GM21786 (cell line): ENCODE data around the gene PCDHB14.
"Not testable (repeated sequence)": the region's sequence is repeated elsewhere in the genome, so short reads cannot be mapped to it uniquely, and the experiment has no call there.

Source experiments
- ATAC-seq: cut with Tn5 transposase; IDR thresholded peaks from one replicate; pipeline ENCODE4 v1.9.1; 2021; ENCODE audit not compliant: unreplicated experiment

The PCDHB14 gene

GRCh38 chr5:141208478-141208877 is 14.7 kb upstream of the PCDHB14 start, which contains the start of gene PCDHB12:
TSS of gene PCDHB12 (plus strand) at chr5:141208719. CDS start at chr5:141208908, 189 bp downstream.
- ATAC-seq, result no peak

GRCh38 chr5:141210281-141210680 is 12.9 kb upstream of the PCDHB14 start:
- ATAC-seq, result not testable (repeated sequence)

GRCh38 chr5:141210849-141211248 is 12.3 kb upstream of the PCDHB14 start:
- not testable (repeated sequence) for ATAC-seq

- ATAC-seq, result not testable (repeated sequence)
These were observed 9.3 kb upstream of the PCDHB14 start, which contains the start of gene PCDHB13 for GRCh38 chr5:141213656-141214339. TSS of gene PCDHB13 (plus strand) at chr5:141213919. CDS start at chr5:141214124, 205 bp downstream.

GRCh38 chr5:141214583-141214982 is 8.6 kb upstream of the PCDHB14 start:
- ATAC-seq, result not testable (repeated sequence)

- ATAC-seq, result not testable (repeated sequence)
These were observed 7.6 kb upstream of the PCDHB14 start for GRCh38 chr5:141215504-141215903.

GRCh38 chr5:141216035-141216434 is 7.1 kb upstream of the PCDHB14 start:
- ATAC-seq, result not testable (repeated sequence)

GRCh38 chr5:141224844-141225243 is 1.7 kb downstream of the PCDHB14 start:
- not testable (repeated sequence) for ATAC-seq

- not testable (repeated sequence) for ATAC-seq
These were observed 2.3 kb downstream of the PCDHB14 start for GRCh38 chr5:141225421-141225820.

- no peak for ATAC-seq
These were observed 11.0 kb downstream of the PCDHB14 start for GRCh38 chr5:141234109-141234667.

- ATAC-seq, result not testable (repeated sequence)
These were observed 12.8 kb downstream of the PCDHB14 start for GRCh38 chr5:141235922-141236321.

- no peak for ATAC-seq
These were observed 13.6 kb downstream of the PCDHB14 start for GRCh38 chr5:141236516-141237313.

GRCh38 chr5:141241496-141241895 is 18.4 kb downstream of the PCDHB14 start:
- no peak for ATAC-seq

GRCh38 chr5:141245250-141245717 is 22.1 kb downstream of the PCDHB14 start, which contains the start of gene PCDHB15:
TSS of gene PCDHB15 (plus strand) at chr5:141245395. CDS start at chr5:141245579, 184 bp downstream.
- no peak for ATAC-seq

- ATAC-seq, result not testable (repeated sequence)
These were observed 23.8 kb downstream of the PCDHB14 start for GRCh38 chr5:141246971-141247370.

GRCh38 chr5:141247434-141247833 is 24.3 kb downstream of the PCDHB14 start:
- not testable (repeated sequence) for ATAC-seq

GRCh38 chr5:141250576-141250975 is 27.4 kb downstream of the PCDHB14 start:
- ATAC-seq, result no peak

- ATAC-seq, result no peak
These were observed 35.3 kb downstream of the PCDHB14 start for GRCh38 chr5:141258464-141258863.

GRCh38 chr5:141258948-141259347 is 35.8 kb downstream of the PCDHB14 start:
- ATAC-seq, result no peak

- ATAC-seq, result no peak
These were observed 37.5 kb downstream of the PCDHB14 start for GRCh38 chr5:141260458-141261237.

- no peak for ATAC-seq
These were observed 38.0 kb downstream of the PCDHB14 start for GRCh38 chr5:141261238-141261546.
